ENCODE data around the gene ITGAL. TPM values are rescaled to one million over a fixed set of nuclear protein-coding genes. Genes with fewer than 3 reads are reported as not detected.

ITGAL gene
- total and polyA plus RNA-seq, 2 of the 13 experiments (the other 11 are each of a cell fraction or from before 2014, with no cell fraction given): 0.86 to 1.2 TPM

DNA sequence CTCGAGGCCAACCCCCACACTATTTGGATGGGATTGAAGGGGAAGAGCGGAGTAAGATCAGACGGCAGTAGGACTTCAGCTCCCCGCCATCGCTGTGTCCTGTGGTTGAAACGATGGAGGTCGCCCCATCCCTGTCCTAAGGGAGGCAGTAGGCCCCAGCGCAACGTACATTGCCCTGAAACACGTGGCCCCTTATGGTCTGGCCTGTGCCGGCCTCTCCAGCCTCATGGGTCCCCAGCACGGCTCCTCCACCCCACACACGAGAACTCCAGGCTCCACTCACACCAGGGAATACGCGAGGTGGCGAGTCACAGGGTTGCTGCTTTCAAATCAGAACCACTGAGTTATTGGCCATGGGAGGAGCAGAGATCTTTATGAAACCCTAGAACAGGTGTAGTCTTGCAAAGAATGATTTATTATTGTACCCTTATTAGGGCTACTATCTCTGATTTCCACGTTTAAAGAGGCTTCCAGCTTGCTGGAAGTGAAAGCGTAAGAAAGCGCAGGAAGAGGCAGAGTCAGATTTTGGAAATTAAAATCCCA, 42.0 kb upstream of the ITGAL start (continued):
- TF ChIP-seq, protein P1, sequence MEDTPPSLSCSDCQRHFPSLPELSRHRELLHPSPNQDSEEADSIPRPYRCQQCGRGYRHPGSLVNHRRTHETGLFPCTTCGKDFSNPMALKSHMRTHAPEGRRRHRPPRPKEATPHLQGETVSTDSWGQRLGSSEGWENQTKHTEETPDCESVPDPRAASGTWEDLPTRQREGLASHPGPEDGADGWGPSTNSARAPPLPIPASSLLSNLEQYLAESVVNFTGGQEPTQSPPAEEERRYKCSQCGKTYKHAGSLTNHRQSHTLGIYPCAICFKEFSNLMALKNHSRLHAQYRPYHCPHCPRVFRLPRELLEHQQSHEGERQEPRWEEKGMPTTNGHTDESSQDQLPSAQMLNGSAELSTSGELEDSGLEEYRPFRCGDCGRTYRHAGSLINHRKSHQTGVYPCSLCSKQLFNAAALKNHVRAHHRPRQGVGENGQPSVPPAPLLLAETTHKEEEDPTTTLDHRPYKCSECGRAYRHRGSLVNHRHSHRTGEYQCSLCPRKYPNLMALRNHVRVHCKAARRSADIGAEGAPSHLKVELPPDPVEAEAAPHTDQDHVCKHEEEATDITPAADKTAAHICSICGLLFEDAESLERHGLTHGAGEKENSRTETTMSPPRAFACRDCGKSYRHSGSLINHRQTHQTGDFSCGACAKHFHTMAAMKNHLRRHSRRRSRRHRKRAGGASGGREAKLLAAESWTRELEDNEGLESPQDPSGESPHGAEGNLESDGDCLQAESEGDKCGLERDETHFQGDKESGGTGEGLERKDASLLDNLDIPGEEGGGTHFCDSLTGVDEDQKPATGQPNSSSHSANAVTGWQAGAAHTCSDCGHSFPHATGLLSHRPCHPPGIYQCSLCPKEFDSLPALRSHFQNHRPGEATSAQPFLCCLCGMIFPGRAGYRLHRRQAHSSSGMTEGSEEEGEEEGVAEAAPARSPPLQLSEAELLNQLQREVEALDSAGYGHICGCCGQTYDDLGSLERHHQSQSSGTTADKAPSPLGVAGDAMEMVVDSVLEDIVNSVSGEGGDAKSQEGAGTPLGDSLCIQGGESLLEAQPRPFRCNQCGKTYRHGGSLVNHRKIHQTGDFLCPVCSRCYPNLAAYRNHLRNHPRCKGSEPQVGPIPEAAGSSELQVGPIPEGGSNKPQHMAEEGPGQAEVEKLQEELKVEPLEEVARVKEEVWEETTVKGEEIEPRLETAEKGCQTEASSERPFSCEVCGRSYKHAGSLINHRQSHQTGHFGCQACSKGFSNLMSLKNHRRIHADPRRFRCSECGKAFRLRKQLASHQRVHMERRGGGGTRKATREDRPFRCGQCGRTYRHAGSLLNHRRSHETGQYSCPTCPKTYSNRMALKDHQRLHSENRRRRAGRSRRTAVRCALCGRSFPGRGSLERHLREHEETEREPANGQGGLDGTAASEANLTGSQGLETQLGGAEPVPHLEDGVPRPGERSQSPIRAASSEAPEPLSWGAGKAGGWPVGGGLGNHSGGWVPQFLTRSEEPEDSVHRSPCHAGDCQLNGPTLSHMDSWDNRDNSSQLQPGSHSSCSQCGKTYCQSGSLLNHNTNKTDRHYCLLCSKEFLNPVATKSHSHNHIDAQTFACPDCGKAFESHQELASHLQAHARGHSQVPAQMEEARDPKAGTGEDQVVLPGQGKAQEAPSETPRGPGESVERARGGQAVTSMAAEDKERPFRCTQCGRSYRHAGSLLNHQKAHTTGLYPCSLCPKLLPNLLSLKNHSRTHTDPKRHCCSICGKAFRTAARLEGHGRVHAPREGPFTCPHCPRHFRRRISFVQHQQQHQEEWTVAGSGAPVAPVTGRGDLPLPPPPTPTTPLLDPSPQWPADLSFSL (CRISPR knock-in tag; IDR thresholded peaks at IDR 0.05): no peak
- TF ChIP-seq SNAPC2 (CRISPR knock-in tag; IDR thresholded peaks at IDR 0.05) (peak; percentile 83; the same call in 1 of the 2 replicates), ZIK1 (CRISPR knock-in tag; IDR thresholded peaks at IDR 0.05; ENCODE audit: borderline replicate concordance, low read depth) (no peak), EED (CRISPR knock-in tag; IDR thresholded peaks at IDR 0.05) (peak; percentile 65; the same call in 1 of the 2 replicates), MED1 (CRISPR knock-in tag; IDR thresholded peaks at IDR 0.05) (no peak; the same call in 1 of the 2 replicates), ZNF563 (CRISPR knock-in tag; IDR thresholded peaks at IDR 0.05) (peak; percentile 40), CHCHD3 (CRISPR knock-in tag; IDR thresholded peaks at IDR 0.05) (peak; percentile 81; the same call in 1 of the 2 replicates), MAFK (conservative IDR thresholded peaks at IDR 0.05 in 1 of 2, IDR thresholded peaks at IDR 0.05 in 1 of 2; ENCODE audit: low read length in 2 of 2) (no peak), MLLT10 (CRISPR knock-in tag; IDR thresholded peaks at IDR 0.05) (no peak), ZNF772 (CRISPR knock-in tag; IDR thresholded peaks at IDR 0.05) (no peak; the same call in 1 of the 2 replicates), ZNF703 (CRISPR knock-in tag; IDR thresholded peaks at IDR 0.05; ENCODE audit: borderline replicate concordance) (no peak), ZNF549 (CRISPR knock-in tag; IDR thresholded peaks at IDR 0.05) (no peak), ZNF205 (CRISPR knock-in tag; IDR thresholded peaks at IDR 0.05) (no peak), CHD2 (IDR thresholded peaks at IDR 0.05; ENCODE audit: low read depth, low read length) (no peak)
- TF ChIP-seq, protein P2, sequence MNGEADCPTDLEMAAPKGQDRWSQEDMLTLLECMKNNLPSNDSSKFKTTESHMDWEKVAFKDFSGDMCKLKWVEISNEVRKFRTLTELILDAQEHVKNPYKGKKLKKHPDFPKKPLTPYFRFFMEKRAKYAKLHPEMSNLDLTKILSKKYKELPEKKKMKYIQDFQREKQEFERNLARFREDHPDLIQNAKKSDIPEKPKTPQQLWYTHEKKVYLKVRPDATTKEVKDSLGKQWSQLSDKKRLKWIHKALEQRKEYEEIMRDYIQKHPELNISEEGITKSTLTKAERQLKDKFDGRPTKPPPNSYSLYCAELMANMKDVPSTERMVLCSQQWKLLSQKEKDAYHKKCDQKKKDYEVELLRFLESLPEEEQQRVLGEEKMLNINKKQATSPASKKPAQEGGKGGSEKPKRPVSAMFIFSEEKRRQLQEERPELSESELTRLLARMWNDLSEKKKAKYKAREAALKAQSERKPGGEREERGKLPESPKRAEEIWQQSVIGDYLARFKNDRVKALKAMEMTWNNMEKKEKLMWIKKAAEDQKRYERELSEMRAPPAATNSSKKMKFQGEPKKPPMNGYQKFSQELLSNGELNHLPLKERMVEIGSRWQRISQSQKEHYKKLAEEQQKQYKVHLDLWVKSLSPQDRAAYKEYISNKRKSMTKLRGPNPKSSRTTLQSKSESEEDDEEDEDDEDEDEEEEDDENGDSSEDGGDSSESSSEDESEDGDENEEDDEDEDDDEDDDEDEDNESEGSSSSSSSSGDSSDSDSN (CRISPR knock-in tag; IDR thresholded peaks at IDR 0.05): peak; percentile 56
- TF ChIP-seq, protein P3, sequence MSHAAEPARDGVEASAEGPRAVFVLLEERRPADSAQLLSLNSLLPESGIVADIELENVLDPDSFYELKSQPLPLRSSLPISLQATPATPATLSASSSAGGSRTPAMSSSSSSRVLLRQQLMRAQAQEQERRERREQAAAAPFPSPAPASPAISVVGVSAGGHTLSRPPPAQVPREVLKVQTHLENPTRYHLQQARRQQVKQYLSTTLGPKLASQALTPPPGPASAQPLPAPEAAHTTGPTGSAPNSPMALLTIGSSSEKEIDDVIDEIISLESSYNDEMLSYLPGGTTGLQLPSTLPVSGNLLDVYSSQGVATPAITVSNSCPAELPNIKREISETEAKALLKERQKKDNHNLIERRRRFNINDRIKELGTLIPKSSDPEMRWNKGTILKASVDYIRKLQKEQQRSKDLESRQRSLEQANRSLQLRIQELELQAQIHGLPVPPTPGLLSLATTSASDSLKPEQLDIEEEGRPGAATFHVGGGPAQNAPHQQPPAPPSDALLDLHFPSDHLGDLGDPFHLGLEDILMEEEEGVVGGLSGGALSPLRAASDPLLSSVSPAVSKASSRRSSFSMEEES (CRISPR knock-in tag; IDR thresholded peaks at IDR 0.05): 0 out of 2 replicates have a peak, but pooled peaks have one; percentile 42
- TF ChIP-seq, protein P4, sequence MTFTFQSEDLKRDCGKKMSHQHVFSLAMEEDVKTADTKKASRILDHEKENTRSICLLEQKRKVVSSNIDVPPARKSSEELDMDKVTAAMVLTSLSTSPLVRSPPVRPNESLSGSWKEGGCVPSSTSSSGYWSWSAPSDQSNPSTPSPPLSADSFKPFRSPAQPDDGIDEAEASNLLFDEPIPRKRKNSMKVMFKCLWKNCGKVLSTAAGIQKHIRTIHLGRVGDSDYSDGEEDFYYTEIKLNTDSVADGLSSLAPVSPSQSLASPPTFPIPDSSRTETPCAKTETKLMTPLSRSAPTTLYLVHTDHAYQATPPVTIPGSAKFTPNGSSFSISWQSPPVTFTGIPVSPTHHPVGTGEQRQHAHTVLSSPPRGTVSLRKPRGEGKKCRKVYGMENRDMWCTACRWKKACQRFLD (CRISPR knock-in tag; IDR thresholded peaks at IDR 0.05; ENCODE audit: borderline replicate concordance): 0 out of 2 replicates have a peak, but pooled peaks have one; percentile 57
